ENCODE data around the gene ZBED6.
"Not testable (repeated sequence)": the region's sequence is repeated elsewhere in the genome, so short reads cannot be mapped to it uniquely, and the experiment has no call there.

GRCh38 chr1:203829247-203829646 lies 33.8 kb downstream of the ZBED6 start:
- not testable (repeated sequence) for TF ChIP-seq POLR2A (IDR thresholded peaks at IDR 0.05); CTCF (IDR thresholded peaks at IDR 0.05 in 4 of 5, conservative IDR thresholded peaks at IDR 0.05 in 1 of 5)
